ENCODE data around the gene RALY. TPM values are rescaled to one million over a fixed set of nuclear protein-coding genes. Genes with fewer than 3 reads are reported as not detected.

The RALY gene
- total RNA-seq, 1 donor from 2014 or later, result 159 TPM

- intact Hi-C loops (cut with micrococcal nuclease), result no loop called here
Measured at GRCh38 chr20:34045930-34046725, 52.4 kb downstream of the RALY start.

- intact Hi-C loops (cut with micrococcal nuclease), result no loop called here
Measured at GRCh38 chr20:34047010-34047687, 53.4 kb downstream of the RALY start.

DNA sequence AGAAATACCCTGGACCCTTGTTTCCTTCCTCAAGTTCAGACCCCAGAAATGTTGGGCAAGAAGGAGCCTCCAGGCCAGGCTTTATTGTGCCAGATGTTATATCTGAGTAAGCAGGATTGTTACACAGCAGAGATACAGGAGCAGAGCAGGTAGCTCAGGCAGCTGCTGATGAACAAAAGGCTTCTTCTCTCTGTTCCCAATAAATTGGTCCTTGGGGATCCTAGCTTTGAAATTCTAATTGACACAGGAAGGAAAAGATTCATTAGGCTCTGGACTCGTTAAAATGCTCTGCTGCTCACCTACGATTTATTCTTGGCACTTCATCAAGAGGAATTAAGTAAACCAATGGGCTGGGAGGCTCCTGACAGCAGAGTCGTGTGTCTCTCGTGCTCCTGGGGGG is 54.2 kb downstream of the RALY start:
- intact Hi-C loops (cut with micrococcal nuclease), result no loop called here

- intact Hi-C loops (cut with micrococcal nuclease), result no loop called here
Measured at GRCh38 chr20:34049389-34049788, 55.7 kb downstream of the RALY start.

DNA sequence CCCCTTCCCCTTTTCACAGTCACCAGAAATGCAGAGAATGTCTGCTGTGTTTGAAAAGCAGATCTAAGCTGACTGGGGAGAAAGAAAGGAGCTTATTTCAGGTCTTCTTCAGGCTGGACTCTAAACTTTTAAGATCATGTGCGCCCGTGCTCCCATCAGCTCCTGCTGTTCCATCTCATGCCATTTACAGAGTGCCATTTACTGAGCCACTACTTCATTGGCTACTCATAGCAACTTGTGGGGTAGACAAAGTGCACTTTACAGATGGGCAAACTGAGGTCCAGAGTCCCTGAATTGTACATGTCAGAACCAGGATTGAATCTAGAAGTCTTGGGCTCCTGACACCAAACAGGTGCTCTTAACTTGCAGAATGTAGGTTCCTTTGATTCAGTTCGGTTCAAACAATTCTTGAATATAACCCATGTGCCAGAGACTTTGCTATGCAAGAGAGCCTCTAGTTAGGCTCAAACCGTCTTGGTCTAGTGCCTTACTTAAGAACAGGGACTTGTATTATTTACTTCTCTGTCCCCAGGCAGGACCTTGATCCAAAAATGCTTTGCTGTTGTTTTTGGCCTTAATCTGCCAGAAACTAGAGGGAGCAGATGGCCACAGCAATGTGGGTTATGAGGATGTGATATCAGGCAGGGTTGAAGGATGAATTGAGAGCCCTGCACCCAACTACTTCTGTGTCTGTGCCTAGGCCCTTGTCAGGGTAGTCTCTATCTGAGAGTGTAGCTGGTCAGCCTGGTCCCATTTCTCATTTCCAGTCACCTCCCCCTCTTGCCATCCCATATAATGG is 56.4 kb downstream of the RALY start:
- intact Hi-C loops (cut with micrococcal nuclease), result no loop called here

DNA sequence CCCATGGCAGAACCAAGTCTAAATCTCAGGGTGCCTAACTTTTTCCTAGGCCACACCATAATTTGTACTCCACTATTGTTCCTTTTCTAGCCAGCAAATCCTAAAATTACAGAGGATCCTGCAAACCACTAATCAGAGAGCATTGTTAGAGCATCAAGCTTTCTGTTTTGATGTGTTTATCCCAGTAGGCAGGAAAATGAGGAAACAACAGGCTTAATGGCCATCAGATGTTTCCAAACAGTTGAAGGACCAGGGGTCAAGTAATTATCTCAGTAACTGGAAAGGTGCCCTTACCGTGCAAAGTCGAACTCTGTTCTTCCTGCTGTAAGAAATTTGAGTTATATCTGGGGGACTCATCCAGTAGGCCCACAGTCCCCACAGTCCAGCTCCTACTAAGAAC is 58.7 kb downstream of the RALY start:
- intact Hi-C loops (cut with micrococcal nuclease), result no loop called here

GRCh38 chr20:34055290-34055689 is 61.6 kb downstream of the RALY start:
- intact Hi-C loops (cut with micrococcal nuclease), result no loop called here

DNA sequence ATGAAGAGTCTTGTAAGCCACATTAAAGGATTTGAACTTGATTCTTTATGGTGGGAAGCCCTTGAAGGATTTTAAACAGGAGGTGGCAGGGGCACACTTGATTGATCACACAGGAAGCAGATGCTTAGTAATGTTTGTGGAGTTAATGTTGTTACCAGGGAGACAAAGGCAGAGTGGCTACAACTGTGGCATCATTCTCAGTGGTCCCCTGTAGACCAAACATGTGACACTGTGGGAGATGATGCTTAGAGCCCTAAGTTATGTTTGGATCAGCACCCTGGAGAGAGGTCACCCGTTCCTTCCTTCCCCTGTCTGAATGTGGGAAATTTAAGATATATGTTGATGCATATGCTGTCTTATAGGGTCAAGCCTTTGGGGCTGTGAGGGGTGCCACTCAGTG is 65.1 kb downstream of the RALY start:
- intact Hi-C loops (cut with micrococcal nuclease), result no loop called here

DNA sequence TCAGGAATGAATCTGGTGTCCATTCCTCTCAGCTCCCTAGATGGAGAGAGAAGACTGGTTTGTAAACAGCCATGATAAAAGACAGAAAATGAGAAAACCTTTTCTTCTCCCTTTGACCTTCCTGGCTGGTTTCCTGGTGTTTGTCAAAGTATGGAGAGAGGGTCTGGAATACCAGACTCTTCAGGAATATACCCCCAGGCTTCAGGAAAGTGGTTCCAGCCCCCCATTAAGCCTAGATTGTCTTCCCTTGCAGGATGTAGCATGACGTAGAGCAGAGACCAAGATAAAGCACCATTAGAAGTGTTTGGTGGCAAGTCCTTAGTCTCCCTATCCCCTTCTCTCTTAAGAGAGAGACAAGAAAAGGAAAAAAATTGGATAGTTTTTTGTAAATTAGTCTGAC is 67.3 kb downstream of the RALY start:
- intact Hi-C loops (cut with micrococcal nuclease), result no loop called here

DNA sequence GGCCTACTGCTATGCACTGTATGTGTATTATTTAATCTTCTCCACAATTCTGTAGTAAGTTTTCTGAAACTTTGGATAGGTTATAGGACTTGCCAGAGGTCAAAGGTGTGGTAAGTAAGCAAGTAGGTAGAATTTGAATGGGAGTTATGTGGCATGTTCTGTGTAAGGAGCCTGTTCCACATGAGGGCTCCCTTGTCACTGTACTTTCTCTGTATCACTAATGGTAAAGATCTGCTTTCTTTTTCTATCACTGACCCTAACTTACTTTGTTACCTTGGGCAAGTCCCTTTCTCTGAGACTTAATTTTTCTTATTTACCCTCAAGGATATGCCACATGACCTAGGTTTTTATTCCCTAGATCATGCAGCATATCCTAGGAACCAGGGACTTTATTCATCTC is 68.0 kb downstream of the RALY start:
- intact Hi-C loops (cut with micrococcal nuclease), result no loop called here

- intact Hi-C loops (cut with micrococcal nuclease), result no loop called here
Measured at GRCh38 chr20:34062570-34063482, 69.1 kb downstream of the RALY start.

- intact Hi-C loops (cut with micrococcal nuclease), result no loop called here
Measured at GRCh38 chr20:34064286-34064685, 70.6 kb downstream of the RALY start.

- intact Hi-C loops (cut with micrococcal nuclease), result loop anchor here (5.0 kb wide), 3 partner anchors 253 to 608 kb away; partner anchors contain the start of gene CHMP4B
Measured at GRCh38 chr20:34065260-34065659, 71.5 kb downstream of the RALY start.

DNA sequence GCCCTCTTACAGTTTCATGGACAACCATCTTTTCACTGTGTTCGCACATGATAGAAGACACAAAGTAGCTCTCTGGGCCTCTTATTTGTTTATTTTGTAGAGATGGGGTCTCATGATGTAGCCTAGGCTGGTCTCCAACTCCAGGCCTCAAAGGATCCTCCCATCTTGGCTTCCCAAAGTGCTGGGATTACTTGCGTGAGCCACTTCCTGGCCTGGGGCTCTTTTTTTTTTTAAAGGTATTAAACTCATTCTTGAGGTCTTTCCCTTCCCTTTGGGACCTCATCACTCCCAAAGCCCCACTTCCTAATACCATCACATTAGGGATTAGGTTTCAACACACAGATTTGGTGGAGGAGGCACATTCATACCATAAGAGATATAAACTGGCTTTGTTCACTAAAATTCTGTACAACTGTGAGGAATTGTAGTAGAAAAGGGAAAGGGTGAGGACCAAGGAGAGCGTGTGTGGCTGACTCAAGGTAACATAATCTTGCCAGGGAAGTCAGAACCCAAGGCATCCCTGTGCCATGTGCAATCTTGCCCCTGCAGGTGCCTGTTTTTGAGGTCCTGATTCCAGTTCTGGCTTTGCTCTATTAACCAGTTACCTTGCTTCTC is 72.9 kb downstream of the RALY start:
- intact Hi-C loops (cut with micrococcal nuclease), result loop anchor here (5.0 kb wide), 3 partner anchors 254 to 609 kb away; partner anchors contain the start of gene CHMP4B

GRCh38 chr20:34068001-34068400 is 74.3 kb downstream of the RALY start:
- intact Hi-C loops (cut with micrococcal nuclease), result loop anchor here (5.0 kb wide), 3 partner anchors 256 to 611 kb away; partner anchors contain the start of gene CHMP4B

DNA sequence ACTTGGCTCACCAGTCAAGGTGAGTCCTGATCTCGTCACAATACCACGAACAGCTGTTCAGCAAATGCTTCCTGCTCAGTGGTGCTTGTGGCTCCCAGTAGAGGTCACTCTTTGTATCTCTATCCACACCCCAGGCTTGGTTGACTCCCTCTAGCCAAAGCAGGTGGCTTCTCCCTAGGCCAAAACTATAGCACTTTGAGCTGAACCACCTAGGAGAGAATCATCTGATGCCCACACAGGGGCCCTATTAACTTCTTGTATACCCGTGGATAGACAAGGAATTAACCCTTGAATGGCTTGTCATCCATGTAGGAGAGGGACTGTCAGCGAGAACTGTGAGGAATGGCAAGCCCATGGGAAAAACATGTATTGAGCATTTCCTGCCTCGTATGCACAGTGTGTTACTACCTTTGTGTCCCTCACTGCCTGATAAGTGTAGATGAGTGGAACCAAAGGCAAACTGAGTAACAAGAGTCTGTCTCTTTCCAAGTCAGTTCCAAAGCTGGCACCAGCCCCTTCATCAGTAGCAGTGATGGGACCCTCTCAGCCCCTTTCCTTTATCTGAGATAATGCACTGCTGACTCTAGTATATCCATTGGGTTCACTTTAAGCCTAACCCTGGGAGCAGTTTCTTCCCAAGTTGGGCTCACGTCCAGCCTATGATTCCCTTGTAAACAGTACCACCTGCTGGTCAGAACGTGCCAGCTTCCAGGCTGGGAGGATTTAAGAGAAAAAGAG is 75.8 kb downstream of the RALY start:
- intact Hi-C loops (cut with micrococcal nuclease), result loop anchor here (1.0 to 5.0 kb wide), 9 partner anchors 60 to 612 kb away; partner anchors contain the start of gene CHMP4B

GRCh38 chr20:34070079-34070439 is 76.3 kb downstream of the RALY start:
- intact Hi-C loops (cut with micrococcal nuclease), result loop anchor here (2.0 kb wide), 1 partner anchor 207 kb away; no protein-coding TSS in a partner anchor

- intact Hi-C loops (cut with micrococcal nuclease), result loop anchor here (2.0 kb wide), 1 partner anchor 208 kb away; no protein-coding TSS in a partner anchor
Measured at GRCh38 chr20:34070859-34071258, 77.1 kb downstream of the RALY start.

GRCh38 chr20:34072076-34072475 is 78.4 kb downstream of the RALY start:
- intact Hi-C loops (cut with micrococcal nuclease), result no loop called here

Measured in T-helper 1 cell treated with Interleukin-12 subunit alpha and Interleukin-12 subunit beta and Interleukin-4 antibody, amounts not matched to agents 30 ng/mL and 1 ng/mL, for 36 hours (primary cell).